Urinary bladder (tissue), 4 donors: Measurements from ENCODE around the gene RHBDD3. TPM values are rescaled to one million over a fixed set of nuclear protein-coding genes. Genes with fewer than 3 reads are reported as not detected.
"Not testable (repeated sequence)": the region's sequence is repeated elsewhere in the genome, so short reads cannot be mapped to it uniquely, and the experiment has no call there.

ENCODE experiments used
- DNase-seq: peaks from one replicate; pipeline ENCODE4 v3.0.0-alpha.2; 2015; ENCODE audit errors: extremely low spot score
- H3K27ac ChIP-seq: one replicate; pipeline ENCODE4 v1.5.1; 2013; ENCODE audit warnings: low read depth, mild to moderate bottlenecking, moderate library complexity
- H3K36me3 ChIP-seq: one replicate; pipeline ENCODE4 v1.6.1; 2013; ENCODE audit warnings: mild to moderate bottlenecking, moderate library complexity; ENCODE audit not compliant: insufficient read depth
- H3K4me1 ChIP-seq: one replicate; pipeline ENCODE4 v1.6.1; 2013; ENCODE audit warnings: mild to moderate bottlenecking, moderate library complexity; ENCODE audit not compliant: insufficient read depth
- H3K4me3 ChIP-seq: one replicate; pipeline ENCODE4 v1.5.1; 2013; ENCODE audit warnings: low read depth, low read length
- WGBS: extraction: QIAGEN DNeasy Blood & Tissue Kit; methylation state at CpG from one replicate; pipeline ENCODE4 v1.1.7; 2013; 5-methylcytosine and 5-hydroxymethylcytosine counted together
- polyA plus RNA-seq: library from polyadenylated mRNA; stranded (reverse); fragments of 200-250 nt; gene quantifications from one replicate; pipeline ENCODE4 v1.2.3, GENCODE V29; 2013
- total RNA-seq: library from RNA; depleted of rRNA; stranded (reverse); fragments of >200 nt; gene quantifications from one replicate; pipeline ENCODE4 v1.2.3, GENCODE V29; 2014
- donor health status: healthy with polysubstance abuse.
- donor health status: healthy.

Gene RHBDD3
- total and polyA plus RNA-seq, 2 donors = 11.7 to 26.9 TPM

GRCh38 chr22:29233277-29233877 is 34.4 kb downstream of the RHBDD3 start:
- Histone ChIP-seq H3K36me3 (no peaks in the 10 kb centered on the region), H3K4me3 (no peak overlapping the region), H3K27ac (no peak overlapping the region), H3K4me1 (no peaks in the 10 kb centered on the region)
- no peak for DNase-seq
- WGBS = 90% methylated on average over 1 of the region's 1 CpG

DNA sequence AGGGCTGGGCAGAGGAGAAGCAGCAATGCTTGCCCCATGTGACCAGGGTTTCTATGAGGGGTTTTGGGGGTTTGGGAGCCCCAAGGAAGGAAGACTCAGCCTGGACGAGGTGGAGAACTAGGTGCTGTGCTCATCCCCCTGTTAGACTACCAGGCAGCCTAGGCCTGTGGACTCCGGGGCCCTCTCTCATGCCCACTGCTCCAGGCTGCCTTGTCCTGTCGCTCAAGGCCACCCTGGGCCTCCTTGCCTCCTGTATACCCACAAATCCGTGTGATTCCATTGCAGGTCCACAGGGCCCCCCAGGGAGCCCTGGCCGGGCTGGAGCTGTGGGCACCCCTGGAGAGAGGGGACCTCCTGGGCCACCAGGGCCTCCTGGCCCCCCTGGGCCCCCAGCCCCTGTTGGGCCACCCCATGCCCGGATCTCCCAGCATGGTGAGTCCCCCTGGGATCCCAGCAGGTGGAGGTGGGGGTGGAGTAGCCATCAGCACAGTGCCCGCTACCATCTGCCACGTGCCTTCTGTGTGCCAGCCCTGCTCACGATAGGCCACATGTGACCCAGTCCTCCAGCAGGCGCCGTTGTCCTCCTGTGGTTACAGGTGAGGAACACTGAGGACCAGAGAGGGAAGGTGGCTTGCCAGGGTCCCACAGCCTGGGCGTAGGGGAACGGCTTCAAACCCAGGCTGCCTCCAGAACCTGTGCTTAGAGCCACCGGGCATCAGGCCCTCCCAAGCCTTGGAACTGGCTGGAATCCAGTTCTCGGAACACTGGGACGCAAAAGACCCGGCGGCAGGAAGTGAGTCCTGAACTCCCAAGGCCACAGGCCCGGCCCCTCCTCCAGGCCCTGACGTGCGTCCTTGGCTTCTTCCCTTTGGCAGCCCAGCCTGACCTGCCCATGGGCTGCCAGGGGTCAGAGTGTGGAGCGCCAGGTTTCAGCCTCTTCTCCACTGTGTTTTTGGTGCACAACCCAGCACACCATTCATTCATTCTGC is 35.5 kb downstream of the RHBDD3 start:
- no peak overlapping the region for H3K27ac ChIP-seq
- WGBS = 77% methylated on average over 22 of the region's 22 CpGs

GRCh38 chr22:29230972-29231875 is 36.6 kb downstream of the RHBDD3 start:
- no peak for DNase-seq
- Histone ChIP-seq H3K27ac (no peak overlapping the region), H3K36me3 (no peaks in the 10 kb centered on the region), H3K4me3 (no peak overlapping the region), H3K4me1 (no peaks in the 10 kb centered on the region)
- 93% methylated on average over 19 of the region's 19 CpGs for WGBS

More for the DNA sequence above, 35.5 kb downstream of the RHBDD3 start:
- Histone ChIP-seq H3K4me3 (no peak overlapping the region), H3K36me3 (no peaks in the 10 kb centered on the region), H3K4me1 (no peaks in the 10 kb centered on the region)
- no peak for DNase-seq

- no peaks in the 10 kb centered on the region for H3K4me1 ChIP-seq
- DNase-seq = no peak
- no peak overlapping the region for H3K27ac ChIP-seq
- WGBS = 94% methylated on average over 11 of the region's 11 CpGs
- H3K4me3 ChIP-seq = no peak overlapping the region
- no peaks in the 10 kb centered on the region for H3K36me3 ChIP-seq
Measured at GRCh38 chr22:29226351-29226981, 41.3 kb downstream of the RHBDD3 start.

- H3K36me3 ChIP-seq = no peaks in the 10 kb centered on the region
- no peaks in the 10 kb centered on the region for H3K4me1 ChIP-seq
- H3K27ac ChIP-seq = peak overlapping the region; percentile 41
- no peak for DNase-seq
- 32% methylated on average over 16 of the region's 16 CpGs for WGBS
- H3K4me3 ChIP-seq = no peak overlapping the region
Measured at GRCh38 chr22:29225422-29226090, 42.2 kb downstream of the RHBDD3 start.

DNA sequence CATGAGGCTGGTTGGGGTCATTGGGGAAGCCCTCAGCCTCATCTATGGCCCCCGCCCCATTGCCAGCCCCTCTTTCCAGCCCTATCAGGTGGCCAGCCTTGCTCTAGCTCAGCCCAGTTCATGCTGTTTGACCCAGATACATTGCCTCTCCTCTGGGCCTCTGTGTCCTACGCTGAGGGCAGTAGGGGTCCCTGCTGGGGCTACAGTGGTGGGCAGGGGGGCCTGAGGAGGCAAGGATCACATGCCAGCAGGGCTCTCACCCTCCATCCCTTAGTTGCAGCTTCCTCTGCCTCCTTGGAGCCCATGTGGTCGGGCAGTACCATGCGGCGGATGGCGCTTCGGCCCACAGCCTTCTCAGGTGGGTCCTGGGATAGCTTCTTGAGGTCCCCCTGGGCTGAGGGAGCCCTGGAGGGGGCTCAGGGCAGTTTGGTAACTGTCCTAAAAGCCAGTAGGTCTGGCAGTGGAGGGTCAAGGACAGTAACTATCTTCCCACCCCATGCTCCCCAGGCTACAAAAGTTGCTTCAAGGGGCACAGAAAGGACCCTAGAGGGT is 42.8 kb downstream of the RHBDD3 start:
- DNase-seq = no peak
- no peaks in the 10 kb centered on the region for H3K36me3 ChIP-seq
- H3K27ac ChIP-seq = no peak overlapping the region
- H3K4me1 ChIP-seq = no peaks in the 10 kb centered on the region
- WGBS = 95% methylated on average over 7 of the region's 7 CpGs
- no peak overlapping the region for H3K4me3 ChIP-seq

DNA sequence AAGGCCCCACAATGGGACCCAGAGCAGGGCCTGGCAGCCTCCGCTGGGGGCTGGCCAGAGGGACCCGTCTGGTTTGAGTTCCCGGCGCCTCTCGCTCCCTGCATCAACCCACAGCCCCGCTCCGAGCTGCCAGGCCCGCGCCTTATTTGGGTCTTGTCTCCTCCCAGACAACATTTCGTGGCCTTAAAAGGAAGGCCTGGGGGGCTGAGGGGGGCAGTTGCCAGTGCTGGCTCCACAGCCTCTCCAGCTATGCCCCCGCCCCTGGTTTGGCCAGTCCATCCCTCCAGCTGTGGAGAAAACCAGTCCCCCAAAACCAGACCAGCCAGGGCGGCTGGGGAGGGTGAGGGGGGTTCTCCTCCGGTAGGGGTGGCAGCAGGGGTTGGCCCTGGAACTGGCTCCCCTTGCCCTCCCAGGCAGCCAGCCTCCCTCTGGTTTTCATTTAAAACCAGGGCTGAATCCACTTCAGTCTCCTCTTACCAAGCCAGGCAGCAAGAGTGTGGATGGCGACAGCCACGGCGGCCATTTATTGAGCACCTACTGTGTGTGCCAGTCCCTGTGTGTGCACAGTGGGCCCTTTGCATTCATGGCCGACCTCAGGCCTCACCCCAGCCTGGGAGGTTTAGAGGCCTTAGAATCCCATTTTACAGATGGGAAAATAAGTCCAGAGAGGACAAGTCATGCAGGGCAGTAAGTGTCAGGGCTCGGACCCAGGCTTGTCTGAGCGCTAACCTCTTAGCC is 43.5 kb downstream of the RHBDD3 start:
- H3K4me1 ChIP-seq = no peaks in the 10 kb centered on the region
- 46% methylated on average over 19 of the region's 19 CpGs for WGBS
- no peak for DNase-seq
- no peak overlapping the region for H3K4me3 ChIP-seq
- no peaks in the 10 kb centered on the region for H3K36me3 ChIP-seq
- H3K27ac ChIP-seq = peak overlapping the region; percentile 15

DNA sequence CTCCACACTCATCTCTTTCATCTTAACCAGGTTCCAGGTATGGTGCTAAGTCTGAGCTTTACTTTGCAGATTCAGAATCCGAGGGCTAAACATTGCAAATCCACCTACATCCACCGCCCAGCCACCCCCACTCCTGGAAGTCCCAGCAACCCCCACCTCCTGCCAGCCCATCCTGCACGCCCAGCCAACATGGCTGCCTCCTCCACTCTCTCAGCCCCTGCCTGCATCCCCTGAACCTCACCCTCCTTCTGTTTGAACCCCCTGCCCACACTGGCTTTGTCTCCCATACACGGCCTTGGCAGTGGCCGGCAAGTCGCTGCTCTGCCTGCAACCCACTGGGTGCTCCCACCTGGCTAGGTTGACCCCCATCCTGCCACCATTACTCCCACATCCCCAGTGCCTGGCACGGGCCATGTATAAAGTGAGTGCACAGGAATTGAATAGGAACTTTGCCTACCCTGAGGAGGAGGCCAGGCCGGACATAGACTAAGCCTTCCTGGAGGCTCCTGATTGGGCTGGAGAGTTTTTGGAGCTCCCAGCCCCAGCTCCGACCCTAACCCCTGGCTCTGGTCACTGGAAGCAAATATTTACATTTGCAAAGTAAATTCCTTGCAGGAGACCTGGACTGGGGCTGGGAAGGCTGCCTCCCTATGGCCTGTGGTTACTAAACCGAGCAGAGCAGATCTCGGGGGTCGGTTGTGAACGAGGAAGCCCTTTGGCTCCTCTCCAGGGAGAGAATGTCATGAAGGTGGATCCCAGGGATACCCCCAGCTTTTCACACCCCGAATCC is 47.7 kb downstream of the RHBDD3 start:
- H3K27ac ChIP-seq = no peak overlapping the region
- no peak for DNase-seq
- no peaks in the 10 kb centered on the region for H3K36me3 ChIP-seq
- WGBS = 62% methylated on average over 14 of the region's 14 CpGs
- no peak overlapping the region for H3K4me3 ChIP-seq
- H3K4me1 ChIP-seq = no peaks in the 10 kb centered on the region

DNA sequence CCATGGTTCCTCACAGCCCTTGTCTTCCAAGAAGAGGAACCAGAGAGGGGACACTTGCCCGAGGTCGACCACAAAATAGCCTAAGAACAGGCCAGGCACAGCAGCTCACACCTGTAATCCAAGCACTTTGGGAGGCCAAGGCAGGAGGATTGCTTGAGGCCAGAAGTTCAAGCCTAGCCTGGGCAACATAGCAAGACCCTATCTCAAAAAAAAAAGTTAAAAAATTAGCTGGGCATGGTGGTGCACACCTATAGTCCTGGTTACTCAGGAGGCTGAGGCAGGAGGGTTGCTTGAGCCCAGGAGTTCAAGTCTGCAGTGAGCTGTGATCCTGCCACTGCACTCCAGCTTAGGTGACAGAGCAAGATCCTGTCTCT is 48.4 kb downstream of the RHBDD3 start:
- not testable (repeated sequence) for DNase-seq, H3K36me3 ChIP-seq
- WGBS = 85% methylated on average over 2 of the region's 2 CpGs

DNA sequence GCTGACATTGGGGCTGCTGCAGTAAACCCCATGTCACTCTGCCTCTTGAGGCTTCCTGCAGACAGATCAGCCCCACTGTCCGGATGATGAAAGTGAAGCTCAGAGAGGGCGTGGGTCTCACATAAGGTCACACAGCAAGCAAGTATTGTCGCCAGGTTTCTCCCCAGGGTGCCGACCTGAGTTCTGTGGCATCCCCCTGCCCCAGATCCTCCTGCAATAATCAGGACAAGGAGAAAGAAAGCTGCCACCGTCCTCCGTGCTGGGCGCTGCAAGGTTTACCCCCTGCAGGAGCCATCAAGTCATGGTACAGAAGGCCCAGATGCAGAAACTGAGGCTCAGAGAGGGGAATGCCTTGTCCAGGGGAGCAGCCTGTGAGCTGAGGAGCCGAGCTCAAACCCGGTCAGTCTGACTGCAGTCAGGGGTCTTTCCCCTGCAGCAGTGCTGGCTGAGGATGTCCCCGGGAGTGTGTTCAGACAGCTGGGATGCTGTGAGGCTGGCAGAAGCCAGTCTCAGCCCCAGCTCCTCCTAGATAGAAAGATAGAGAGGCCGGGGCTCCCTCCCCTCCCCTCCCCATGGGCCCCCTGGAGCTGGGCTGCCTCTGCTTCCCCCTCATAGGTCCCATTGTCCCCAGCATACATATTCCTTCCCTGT is 48.9 kb downstream of the RHBDD3 start:
- no peak overlapping the region for H3K27ac ChIP-seq
- H3K4me3 ChIP-seq = no peak overlapping the region
- 93% methylated on average over 11 of the region's 11 CpGs for WGBS
- no peaks in the 10 kb centered on the region for H3K4me1 ChIP-seq
- no peak for DNase-seq
- H3K36me3 ChIP-seq = no peaks in the 10 kb centered on the region

More for the DNA sequence above, 48.4 kb downstream of the RHBDD3 start:
- not testable (repeated sequence) for H3K4me3 ChIP-seq, H3K27ac ChIP-seq, H3K4me1 ChIP-seq
